Fibroblast of peridontal ligament (primary cell): ENCODE data around the gene PRICKLE1.
A peak's percentile ranks its signal among the peaks of the same experiment; 100 is the strongest.

Experiments
- DNase-seq: peaks from one replicate; pipeline ENCODE4 v3.0.0-alpha.2; 2010; ENCODE audit errors: extremely low read depth

PRICKLE1 gene

DNA sequence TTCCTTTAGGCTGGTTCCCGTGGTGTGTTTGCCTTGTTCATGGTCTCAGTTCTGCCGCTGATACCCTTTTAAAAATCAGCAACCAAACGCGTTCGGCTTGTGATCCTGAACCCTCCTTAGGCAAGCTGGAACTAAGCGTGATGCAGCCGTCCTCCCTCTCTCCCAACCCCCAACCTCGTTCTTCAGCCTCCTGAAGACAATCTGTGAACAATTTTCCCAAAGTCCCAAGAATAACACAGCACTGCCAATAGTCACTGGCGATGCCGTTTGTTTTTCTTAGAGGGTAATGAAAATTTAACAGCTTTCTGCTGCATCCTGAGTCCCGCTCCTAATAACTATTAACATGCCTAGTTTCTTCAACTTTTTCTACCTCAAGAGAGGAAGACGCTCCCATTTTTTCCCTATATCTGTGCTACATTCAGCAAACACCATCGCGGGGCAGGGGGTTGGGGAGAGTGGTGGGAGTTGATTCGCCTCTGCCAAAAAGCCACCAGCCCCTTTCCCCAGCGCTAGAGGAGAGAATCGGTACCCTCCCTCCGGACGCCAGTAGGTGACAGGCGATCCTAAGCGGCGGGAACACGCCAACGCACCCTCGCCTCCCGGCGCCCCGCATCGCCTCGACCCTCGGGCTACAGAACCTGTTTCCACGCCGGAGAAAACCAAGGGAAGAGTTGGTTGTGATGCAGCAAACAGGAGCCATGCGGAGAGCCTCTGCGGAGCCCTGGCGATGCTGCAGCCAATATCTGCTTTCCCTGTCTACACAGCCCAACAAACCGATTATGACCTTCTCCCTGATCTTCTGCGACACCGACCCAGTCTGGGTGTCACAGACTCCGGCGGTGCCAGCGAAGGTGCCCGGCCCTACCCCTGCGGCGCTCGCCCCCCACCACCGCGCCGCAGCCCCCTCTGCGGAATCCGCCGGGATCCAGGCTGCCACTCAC, 752 bp downstream of the PRICKLE1 start:
- peak; percentile 22 for DNase-seq

DNA sequence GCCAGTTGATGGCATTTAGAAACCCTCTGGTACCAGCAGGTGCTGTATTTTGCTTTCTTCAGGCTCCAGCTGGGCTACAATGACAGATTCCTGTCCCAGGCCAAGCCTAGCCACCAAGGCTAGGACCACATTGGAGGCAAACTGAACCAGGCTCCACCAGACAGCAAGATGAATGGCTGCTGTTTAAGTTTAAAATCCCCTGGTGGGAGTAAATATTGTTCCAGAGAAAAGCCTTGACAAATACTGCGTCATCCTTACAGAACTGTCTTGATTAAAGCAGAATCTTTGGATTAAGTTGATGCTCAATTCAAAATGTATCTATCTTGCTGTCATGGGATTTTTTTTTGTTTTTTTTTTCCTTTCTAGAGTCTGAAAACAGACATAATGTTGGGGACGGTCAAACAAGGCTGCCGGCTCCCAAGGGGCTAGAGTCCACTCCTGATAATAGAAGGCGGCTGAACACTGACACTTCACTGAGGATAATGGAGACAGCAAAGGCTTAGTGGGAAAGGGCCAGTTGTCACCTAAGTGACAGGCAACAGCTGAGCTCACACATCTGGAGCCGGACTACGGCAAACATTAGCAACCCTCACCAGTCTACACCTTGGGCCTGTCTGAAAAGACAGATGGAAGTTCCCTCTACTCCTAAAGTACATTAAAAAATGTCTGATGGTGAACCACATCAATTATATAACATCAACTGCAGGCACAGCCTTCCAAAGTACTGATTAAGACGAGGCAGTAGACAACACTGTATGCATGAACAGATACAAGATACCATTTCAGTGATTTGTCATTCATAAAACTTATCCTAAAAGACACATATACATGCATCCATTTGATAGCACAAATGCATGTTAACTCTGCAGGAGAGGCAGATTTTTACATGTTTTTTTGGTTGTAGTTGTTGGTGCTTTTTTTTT, 1.7 kb downstream of the PRICKLE1 start:
- DNase-seq: no peak

DNA sequence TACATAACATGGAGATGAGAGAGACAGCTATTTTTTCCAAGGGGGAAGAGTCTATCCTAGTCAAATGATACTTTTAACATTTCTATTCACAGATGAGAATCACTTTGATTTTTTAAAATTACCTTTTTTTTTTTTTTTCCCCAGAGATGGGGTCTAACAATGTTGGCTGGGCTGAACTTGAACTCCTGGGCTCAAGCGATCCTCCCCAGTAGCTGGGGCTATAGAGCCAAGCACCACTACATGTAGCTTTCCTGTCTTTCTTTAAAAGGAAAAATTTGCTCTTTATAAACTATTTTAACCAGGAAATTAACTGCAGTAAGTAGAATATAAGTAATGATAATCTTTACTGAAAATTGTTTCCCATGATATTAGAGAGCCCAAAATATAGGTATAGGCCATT, 3.3 kb downstream of the PRICKLE1 start:
- DNase-seq: no peak

DNA sequence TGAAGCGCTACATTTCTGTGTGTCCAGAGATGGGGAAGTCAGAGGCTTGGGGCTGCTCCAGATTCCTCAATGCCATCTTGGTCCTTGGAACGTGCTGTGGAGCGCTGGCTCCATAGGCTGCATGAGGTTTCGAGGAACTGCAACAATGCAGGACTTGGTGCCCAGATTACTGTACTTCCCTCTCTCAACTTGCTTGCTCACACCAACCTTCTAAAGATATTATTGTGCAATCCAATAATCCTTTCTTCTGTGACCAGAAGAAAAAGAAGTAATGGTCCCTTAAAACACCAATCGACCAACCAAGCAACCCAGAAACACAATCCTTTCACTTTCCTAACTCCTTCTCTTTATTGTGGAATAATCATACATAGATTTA, 3.7 kb downstream of the PRICKLE1 start:
- no peak for DNase-seq

DNA sequence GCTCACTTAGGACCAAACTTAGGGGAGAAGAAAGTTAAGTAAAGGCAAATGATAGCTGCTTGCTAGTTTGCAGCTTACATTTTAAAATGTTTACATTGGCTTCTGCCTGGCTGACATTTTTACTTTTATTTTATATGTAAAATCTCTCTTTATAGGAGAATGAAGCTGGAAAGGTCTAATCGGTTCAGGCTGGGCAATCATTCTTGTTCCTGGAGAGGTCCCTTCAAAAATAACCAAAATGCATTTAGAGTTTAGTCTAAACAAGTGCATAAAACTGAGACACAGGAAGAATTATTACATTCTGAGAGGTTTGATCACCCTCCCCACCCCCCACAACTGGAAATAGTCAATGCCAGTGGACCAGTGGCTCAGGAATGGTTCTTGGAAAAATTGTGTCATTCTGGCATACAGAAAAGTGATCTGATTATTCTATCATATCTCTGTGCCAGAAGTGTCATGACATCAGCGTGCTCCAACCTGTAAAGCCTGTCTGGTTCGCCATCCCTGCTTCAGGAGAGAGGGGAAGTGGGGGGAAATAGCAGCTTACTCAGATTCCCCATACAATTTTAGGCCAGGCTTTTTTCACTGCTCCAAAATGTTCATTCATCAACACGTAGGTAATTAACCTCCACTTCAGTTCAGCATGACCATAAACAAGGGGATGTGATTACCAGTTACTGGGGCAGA, 4.2 kb downstream of the PRICKLE1 start:
- DNase-seq: no peak

DNA sequence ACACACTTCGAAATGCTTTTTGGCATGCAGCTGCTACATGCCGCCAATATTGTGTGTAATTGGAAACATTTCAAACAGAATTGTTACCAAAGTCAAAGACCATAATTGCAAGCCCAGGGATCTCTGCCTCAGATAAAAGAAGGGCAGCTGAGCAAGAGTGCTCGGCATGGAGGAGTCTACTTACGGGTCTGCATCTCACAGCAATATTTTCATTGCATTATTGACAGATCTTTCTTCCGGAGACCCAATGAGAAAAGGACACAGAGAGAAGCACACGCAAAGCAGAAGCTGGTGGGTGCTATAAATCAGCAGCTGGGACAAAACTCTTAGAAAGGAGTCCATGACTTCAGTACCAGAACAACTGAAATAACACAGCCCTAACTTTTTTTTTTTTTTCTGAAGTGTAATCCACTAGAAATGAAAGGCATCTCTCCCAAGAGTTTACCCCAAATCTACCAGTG, 4.9 kb downstream of the PRICKLE1 start:
- peak; percentile 56 for DNase-seq

DNA sequence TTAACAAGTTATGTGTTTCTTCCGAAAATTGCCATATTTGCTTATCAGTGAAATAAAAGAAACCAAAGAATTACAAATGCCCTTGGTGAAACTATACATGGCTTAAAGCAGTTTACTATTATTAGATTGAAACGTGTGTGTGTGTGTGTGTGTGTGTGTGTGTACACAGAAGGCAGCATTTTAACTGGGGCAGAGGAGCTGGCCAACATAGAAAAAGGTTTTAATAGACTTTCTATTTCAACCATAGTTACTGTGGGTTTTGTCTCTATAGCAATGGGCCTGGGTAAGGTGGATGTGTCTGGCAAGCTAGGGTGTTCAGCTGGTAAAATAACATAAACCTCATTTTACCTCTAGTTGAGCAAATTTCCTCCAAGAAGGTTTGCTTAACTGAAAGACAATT, 6.5 kb downstream of the PRICKLE1 start:
- no peak for DNase-seq

DNA sequence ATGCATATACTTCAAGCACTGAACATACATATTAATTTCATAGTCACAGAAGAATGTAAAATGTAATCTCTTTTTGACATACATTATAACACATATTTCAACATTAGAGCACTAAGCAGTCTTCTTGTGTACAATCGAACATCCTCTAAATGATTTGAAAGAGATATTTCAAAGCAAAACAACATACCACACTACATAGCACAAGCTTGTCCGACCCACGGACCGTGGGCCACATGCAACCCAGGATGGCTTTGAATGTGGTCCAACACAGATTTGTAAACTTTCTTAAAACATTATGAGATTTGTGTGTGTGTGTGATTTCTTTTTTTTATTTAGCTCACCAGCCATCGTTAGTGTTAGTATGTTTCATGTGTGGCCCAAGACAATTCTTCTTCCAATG, 7.0 kb downstream of the PRICKLE1 start:
- no peak for DNase-seq

DNA sequence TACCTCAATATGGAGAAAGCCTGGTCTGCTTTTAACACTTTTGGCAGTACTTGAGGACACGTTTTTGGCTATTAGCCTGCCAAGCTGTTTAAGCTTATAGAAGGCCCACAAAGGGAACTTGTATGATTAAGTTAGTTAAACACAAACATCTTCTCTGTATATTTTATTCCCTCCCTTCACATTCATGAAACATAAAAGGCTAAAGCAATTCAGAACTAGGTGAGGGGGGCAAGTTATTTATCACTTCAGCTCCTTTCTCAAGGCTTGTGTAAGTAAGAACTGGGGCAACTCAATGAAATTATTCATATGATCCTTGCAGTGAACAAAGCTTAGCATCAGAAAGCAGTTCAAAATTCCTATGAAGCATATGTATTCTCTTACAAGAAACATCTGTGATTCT, 7.5 kb downstream of the PRICKLE1 start:
- peak; percentile 37 for DNase-seq

DNA sequence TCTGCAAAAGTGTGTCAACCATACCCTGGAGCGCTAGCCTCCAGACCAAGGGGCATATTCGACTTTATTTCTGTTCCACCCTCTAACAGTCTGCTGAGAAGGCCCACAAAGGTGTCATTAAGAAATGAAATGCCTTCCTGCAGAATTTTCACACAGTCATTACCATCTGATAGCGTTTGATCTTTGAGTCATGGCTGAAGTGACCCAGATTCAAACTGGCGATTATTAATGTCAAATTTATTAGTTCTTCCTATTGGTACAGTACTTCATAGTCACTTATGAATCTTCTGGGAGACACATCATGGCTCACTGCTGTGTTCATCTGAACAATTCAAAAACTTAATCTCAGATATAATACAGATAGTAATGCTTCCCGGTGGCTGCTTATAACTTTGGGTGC, 13.2 kb downstream of the PRICKLE1 start:
- DNase-seq: no peak

DNA sequence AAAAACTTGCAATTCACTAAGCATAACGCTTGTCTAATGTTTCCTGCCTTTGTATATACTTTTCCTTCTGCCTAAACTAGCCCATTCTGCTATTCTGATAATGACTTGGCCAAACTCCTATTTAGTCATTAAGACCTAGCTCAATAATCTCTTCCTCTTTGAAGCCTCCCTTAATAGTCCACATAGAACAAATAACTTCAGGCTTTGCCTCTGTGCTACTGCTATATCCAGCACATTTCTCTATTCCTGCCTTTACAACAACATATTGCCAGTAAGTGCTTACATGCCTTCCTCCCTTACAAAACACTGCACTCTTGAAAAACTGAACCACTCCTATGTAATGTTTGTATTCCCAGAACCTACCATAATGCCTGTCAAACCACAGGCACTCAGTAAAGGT, 13.8 kb downstream of the PRICKLE1 start:
- no peak for DNase-seq

DNA sequence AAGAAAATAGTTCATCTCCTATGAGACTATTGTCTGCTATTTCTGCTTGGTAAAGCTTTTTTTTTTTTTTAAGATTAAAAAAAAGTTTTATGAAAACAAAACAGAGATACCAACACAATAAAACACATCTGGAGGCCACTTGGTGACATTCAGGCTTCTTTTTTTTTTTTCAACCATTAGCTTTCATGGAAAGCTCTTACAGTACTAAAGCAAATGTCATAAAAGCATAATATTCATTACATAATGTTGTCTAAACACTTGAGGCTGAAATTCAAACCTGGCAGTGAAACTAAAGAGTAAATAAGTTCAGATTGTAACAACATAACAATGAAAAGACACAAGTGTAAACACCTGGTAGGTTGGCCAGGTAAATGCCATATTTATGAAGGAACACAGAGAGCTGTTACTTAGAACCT, 14.7 kb downstream of the PRICKLE1 start:
- DNase-seq: no peak

DNA sequence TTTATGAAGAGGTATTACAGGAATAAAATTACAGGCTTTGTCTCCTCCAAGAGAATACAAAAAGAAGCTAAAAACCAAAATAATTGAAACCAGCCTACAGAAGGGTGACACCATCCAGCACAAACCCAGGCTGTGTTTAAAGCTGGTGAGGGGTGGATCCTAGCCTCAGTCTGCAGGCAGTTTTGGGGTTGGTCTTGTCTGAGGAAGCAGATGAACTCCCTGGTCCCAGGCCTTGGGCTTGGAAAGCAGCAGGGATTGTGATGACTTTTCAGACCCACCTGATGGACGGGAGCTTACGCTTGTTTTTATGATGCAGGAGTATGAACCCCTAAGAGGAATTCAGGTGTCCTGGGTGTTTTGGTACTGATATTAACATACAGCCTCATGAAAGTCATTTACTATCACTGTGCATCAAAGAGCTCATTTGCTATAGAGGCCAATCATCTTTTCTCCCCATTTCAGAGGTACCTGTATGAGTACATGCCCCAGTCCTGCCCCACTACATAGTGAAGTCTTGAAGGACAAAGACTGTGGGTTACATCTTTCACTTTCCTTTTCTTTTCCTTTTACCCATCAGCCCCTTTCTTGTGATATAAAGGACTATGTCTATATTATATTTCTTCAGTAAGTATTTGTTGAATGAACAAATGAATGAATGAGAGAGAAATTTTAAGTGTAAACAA, 18.1 kb downstream of the PRICKLE1 start:
- no peak for DNase-seq

DNA sequence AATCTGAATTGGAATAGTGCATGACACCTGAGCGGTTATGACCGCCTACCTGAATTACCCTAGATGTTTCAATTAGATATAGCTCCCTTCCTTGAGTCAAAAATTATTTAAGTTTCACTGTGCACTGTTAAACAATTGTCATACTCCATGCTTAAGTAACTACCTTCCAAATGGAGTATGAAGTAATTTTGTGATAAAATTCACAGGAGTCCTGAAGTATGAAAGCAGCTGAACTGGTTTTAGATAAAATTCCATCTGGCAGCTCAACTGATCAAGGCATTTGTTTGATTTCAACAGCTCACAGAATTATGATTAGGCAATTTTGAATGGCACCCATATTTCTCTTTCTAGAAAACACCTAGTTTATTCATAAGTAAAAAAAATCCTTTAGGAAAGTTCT, 19.5 kb downstream of the PRICKLE1 start:
- no peak for DNase-seq

DNA sequence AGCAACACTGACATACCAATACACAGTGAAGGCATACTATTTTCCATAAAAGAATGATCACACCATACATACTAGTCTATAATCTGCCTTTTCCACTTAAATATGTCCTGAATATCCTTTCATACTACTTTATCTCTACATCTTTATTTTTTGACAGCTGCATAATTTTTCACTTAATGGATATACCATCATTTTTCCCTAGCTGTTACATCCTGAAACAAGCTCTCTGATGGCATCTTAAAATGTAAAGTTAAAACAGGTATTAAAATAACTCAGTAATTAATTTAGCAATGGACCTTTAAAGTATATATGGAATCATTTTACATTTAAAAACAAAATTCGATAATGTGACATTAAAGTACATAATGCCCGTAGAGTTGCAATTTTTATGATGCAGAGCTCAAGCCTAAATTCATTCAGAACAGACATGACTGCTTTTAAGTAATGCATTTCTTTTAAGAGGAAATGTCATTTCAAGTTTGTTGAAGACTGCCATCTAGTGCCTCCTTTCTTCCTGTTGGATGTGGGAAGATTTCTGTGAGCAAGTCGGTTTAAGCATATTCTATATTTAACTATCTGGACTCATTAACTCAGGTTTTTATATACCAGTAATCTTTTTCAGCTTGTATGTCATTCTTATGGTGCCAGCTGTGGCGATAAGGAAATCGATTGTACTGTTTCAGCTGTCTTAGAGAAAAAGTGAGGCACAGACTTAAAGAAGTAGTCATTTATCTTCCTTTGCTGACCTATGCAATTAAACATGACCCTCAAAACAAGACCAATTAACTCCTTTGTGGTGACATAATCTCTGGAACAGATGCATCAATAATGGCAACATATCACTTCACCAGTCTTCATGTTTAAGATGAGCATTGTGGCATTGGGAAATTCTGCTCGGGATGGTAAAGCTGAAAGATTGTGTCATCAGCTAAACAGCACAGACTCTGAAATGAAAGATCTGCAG, 20.3 kb downstream of the PRICKLE1 start:
- DNase-seq: peak; percentile 87

DNA sequence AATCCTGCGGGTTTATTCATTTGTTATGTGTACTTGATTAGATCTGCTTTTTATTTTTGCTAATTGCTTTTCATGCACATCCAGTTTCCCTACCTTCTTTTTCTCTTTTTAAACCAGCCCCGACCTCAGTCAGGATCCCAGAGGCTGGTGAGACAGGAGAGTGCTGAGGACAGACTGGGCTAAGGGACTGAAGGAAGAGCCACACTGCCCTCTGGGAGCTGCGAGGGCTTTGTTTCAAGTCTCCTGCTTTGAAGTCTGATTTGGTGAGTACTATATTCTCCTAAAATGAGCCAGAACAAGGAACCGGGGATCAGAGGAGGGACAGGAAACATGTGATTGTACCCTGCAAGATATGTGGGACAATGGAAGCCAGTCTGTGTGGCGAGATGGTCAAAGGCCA, 23.9 kb downstream of the PRICKLE1 start:
- no peak for DNase-seq

DNA sequence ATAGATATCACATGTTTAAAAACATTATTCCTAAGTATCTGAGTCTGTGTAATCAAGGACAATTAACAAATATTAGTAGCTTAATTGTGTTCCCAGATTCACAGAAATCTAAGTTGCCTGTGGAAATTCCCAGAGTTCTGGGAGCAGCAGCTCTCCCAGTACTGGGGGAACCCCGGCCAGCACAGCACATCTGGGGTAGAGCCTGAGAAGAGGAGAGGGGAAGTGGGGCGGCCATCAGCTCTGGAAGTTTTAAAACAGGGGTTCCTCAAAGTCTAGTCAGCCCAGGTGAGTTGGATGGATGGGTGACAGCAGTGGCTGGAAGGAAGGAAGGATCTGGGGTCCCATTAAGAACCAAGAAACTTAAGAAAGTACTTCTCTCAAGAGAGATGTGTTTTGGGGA, 24.6 kb downstream of the PRICKLE1 start:
- no peak for DNase-seq

DNA sequence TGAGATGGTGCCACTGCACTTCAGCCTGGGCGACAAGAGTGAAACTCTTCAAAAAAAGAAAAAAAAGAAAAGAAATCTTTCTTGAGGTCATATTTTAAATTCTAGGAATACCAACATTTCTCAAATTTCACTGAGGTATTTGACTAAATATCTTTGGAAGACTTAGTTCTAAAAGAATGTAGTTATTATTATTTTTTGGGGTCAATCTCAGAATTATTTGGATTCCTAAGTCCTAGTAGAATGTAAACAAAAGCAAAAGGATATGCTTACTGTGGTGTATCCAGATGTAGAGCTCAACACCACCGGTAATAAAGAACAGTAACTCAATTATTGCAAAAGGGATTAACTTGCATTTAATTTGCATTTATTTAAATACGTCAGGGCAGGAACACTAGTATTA, 25.0 kb downstream of the PRICKLE1 start:
- peak; percentile 78 for DNase-seq

DNA sequence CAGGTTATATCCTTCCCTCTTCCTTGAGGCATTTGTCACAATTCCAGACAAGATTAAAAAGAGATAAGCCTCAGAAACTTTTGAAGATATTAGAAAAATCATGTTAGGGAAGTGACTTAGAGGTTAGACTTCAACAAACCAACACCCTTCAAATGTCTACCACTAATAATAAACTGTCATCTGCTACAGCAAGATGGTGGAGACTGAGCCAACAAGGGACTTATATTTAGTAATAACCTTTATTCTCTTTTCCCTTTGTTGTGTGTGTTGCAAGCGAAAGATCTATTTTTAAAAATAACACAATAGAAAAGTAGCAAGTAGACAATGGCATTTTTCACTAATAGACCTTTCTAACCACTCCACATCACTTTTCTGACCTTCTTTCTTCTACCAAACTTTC, 28.6 kb downstream of the PRICKLE1 start:
- DNase-seq: no peak

DNA sequence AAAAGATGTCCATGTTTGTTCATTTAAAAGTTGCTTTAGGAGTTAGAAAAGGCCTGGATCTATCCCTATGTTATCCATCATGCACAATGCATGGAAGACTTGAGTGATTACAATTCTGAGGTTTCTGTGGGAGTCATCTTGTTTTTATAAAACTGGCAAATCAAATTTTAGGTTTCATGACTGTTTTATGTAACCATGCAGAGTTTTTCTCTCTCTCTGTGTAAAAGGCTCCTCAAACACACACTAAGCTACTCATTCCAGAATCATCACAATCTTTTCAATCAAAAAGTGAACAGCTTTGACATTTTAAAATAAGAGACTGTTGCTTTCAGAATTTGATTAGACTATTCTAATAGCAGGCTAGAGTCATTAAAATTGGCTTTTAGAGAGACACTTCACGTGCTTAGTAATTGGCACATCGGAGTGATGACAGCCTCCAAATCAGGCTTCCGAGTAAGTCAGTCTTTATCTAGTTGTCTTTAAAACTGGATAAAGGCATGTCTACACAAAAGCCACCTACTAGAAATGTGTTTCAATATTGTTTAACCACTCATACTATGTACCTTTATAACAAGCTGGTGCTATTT, 31.9 kb downstream of the PRICKLE1 start:
- DNase-seq: peak; percentile 54
